HFFc6 (cell line): ENCODE results near the gene SEMA3D. TPM values are rescaled to one million over a fixed set of nuclear protein-coding genes. Genes with fewer than 3 reads are reported as not detected.

ENCODE experiments used
- DNase-seq: peaks from one replicate; pipeline ENCODE4 v3.0.0-alpha.2; 2018
- H3K27ac Mint-ChIP-seq: 2 replicates; pipeline ENCODE4 v1.8.0; 2020; ENCODE audit warnings: mild to moderate bottlenecking, mixed read lengths
- H3K27me3 Mint-ChIP-seq: 2 replicates; pipeline ENCODE4 v1.8.0; 2021; ENCODE audit warnings: mild to moderate bottlenecking, moderate library complexity, mixed read lengths; ENCODE audit not compliant: insufficient read depth
- H3K36me3 Mint-ChIP-seq: 2 replicates; pipeline ENCODE4 v1.8.0; 2021; ENCODE audit warnings: low read depth, mixed read lengths
- H3K4me1 Mint-ChIP-seq: 2 replicates; pipeline ENCODE4 v1.8.0; 2020; ENCODE audit warnings: low read depth, mixed read lengths
- H3K4me3 Mint-ChIP-seq: 2 replicates; pipeline ENCODE4 v1.8.0; 2020; ENCODE audit warnings: mild to moderate bottlenecking, moderate library complexity, mixed read lengths
- H3K9me3 Mint-ChIP-seq: 2 replicates; pipeline ENCODE4 v1.8.0; 2020; ENCODE audit warnings: mild to moderate bottlenecking, mixed read lengths
- total RNA-seq, 6 experiments: library from RNA; stranded (reverse); fragmentation: NEBNext Ultra II Directional; extraction: Animal tissue kit (Norgen Biotek cat#: 25700); gene quantifications; 2 replicates in 1 of 6; 3 replicates in 5 of 6; pipeline ENCODE4 v1.2.3, GENCODE V29; 2021
- TF ChIP-seq, protein P1 (sequence below): fragments of 200-600 bp; sonication (generic); IDR thresholded peaks from 2 replicates; pipeline ENCODE4 v1.5.0; 2021; ENCODE audit warnings: antibody characterized with exemption, mild to moderate bottlenecking

SEMA3D gene
- total RNA-seq, 6 experiments from 2014 or later = 16.5 to 23.7 (median 22.4) TPM

DNA sequence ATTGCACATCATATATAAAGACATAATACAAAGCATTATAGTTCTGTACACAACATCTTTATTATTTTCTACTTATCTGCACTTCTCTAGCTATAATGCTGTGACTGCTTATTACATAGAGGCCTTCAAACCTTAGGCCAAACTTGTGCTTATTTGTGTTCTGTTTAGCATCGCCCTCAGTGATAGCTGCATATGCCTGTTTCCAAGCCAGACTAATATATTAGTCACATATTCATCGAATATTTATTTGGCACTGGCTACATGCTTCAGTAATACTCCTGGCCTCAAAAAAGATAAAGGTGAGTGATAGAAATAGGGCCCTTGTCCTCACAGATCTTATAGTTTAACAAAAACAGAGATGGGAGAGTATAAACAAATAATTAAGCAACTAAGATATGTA, 30.2 kb upstream of the SEMA3D start:
- Mint-ChIP-seq H3K27me3 (no peaks in the 10 kb centered on the region), H3K4me3 (no peak overlapping the region), H3K4me1 (no peaks in the 10 kb centered on the region), H3K9me3 (no peaks in the 10 kb centered on the region), H3K36me3 (no peaks in the 10 kb centered on the region), H3K27ac (no peak overlapping the region)
- no peak for DNase-seq
- TF ChIP-seq, protein P1, sequence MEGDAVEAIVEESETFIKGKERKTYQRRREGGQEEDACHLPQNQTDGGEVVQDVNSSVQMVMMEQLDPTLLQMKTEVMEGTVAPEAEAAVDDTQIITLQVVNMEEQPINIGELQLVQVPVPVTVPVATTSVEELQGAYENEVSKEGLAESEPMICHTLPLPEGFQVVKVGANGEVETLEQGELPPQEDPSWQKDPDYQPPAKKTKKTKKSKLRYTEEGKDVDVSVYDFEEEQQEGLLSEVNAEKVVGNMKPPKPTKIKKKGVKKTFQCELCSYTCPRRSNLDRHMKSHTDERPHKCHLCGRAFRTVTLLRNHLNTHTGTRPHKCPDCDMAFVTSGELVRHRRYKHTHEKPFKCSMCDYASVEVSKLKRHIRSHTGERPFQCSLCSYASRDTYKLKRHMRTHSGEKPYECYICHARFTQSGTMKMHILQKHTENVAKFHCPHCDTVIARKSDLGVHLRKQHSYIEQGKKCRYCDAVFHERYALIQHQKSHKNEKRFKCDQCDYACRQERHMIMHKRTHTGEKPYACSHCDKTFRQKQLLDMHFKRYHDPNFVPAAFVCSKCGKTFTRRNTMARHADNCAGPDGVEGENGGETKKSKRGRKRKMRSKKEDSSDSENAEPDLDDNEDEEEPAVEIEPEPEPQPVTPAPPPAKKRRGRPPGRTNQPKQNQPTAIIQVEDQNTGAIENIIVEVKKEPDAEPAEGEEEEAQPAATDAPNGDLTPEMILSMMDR = no peak

DNA sequence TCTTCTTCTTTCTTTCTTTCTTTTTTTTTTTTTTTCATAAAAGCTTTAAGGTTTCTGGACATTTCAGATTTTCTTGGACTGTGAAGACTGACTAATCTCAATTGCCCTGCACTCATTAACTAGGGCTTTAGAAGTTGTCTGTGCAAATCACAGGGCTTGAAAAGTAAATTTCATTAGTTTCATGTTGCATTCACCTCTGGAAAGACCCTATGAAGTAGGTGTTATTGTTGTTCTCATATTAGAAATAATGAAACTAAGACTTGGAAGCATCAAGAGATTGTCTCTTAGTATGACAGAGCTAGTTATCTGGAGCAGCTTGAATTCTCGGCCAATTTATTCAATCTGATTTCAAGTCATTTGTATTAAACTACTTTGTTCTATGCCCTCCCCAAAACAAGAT, 28.2 kb upstream of the SEMA3D start:
- H3K4me1 Mint-ChIP-seq = no peaks in the 10 kb centered on the region
- no peaks in the 10 kb centered on the region for H3K27me3 Mint-ChIP-seq
- H3K4me3 Mint-ChIP-seq = no peak overlapping the region
- no peaks in the 10 kb centered on the region for H3K9me3 Mint-ChIP-seq
- no peak overlapping the region for H3K27ac Mint-ChIP-seq
- H3K36me3 Mint-ChIP-seq = no peaks in the 10 kb centered on the region
- TF ChIP-seq, protein P1 = no peak
- DNase-seq = no peak

DNA sequence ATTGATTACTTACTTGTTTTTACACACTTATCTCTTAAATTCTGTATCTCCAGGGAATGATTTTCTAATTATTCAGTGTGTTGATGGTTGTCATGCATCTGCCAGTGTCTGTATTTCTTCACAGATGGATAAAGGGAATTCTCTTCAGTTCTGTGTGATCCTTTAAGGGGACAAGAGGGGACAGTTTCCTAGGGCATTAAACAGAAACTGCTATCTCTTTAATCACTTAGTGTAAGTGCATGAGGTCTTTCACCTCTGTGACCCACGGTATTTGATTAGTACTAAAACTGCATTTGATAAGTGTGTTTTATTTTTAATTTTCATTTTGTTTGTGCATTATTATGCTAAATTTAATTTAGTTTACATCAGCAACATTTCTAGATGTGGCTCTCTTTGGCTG, 26.6 kb upstream of the SEMA3D start:
- Mint-ChIP-seq H3K4me1 (no peaks in the 10 kb centered on the region), H3K9me3 (no peaks in the 10 kb centered on the region), H3K27me3 (no peaks in the 10 kb centered on the region), H3K4me3 (no peak overlapping the region), H3K27ac (no peak overlapping the region), H3K36me3 (no peaks in the 10 kb centered on the region)
- DNase-seq = no peak
- TF ChIP-seq, protein P1 = no peak

DNA sequence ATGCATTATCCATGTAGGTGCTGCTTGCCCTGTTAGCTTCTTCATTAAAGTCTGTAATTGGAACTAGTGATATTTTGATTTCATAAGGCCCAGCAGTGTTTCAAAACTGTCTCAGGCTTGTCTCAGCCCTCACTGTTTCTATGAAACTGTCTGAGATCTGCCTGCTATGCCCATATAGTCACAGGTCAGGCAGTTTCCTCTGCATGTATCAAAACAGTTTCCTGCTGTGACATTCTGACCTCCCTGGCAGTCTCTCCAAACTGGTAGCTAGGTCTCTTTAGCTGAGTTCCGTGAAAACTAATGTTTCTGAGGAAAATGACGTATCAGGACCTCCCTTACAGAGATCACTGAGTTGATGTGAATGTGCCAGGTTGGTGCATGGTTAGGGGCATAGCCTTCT, 18.9 kb upstream of the SEMA3D start:
- H3K4me1 Mint-ChIP-seq = no peaks in the 10 kb centered on the region
- no peak for DNase-seq
- H3K36me3 Mint-ChIP-seq = 0 out of 2 replicates have a peak, but pooled peaks cover 5% of the 10 kb centered on the region
- TF ChIP-seq, protein P1 = no peak
- no peak overlapping the region for H3K4me3 Mint-ChIP-seq
- H3K27me3 Mint-ChIP-seq = no peaks in the 10 kb centered on the region
- no peaks in the 10 kb centered on the region for H3K9me3 Mint-ChIP-seq
- H3K27ac Mint-ChIP-seq = no peak overlapping the region

DNA sequence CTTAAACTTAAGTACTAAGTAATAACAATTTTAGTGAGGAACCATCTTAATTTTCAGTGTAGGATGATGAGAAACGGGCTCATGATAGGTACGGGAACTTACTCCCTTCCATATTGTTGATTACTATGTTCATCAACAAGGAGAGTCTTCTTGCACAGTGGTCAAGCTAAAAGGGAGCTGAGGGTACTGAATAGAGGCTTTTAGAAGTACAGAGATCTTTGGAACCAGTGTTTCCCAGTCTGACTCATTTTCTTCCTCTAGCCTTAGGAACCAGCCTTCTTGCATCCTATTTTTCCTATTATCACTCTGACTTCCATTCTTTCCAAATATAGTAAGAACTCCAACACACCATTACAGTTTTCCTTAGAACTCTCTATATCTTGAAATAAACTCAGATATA, 17.6 kb upstream of the SEMA3D start:
- H3K9me3 Mint-ChIP-seq = no peaks in the 10 kb centered on the region
- no peak overlapping the region for H3K27ac Mint-ChIP-seq
- 0 out of 2 replicates have a peak, but pooled peaks cover 5% of the 10 kb centered on the region for H3K36me3 Mint-ChIP-seq
- DNase-seq = no peak
- H3K27me3 Mint-ChIP-seq = no peaks in the 10 kb centered on the region
- TF ChIP-seq, protein P1 = no peak
- H3K4me3 Mint-ChIP-seq = no peak overlapping the region
- no peaks in the 10 kb centered on the region for H3K4me1 Mint-ChIP-seq

DNA sequence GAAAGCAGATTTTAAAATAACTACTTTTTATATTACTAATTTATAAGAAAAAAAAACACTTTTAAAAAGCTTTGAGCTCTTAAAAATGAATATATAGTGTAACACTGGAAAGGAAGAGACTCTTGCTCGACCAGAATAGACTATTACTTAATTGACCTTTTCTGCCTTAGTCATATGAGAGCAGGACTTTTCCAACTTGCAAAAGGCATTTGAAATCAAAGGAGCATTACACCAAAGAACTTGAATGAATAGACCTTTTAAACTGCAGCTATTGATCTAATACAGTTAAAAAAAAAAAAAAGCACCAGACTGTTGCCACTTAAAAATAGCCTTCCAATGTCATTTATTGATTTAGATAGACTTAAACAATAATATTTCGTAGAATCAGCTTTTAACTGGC, 17.2 kb upstream of the SEMA3D start:
- Mint-ChIP-seq H3K27me3 (no peaks in the 10 kb centered on the region), H3K4me3 (no peak overlapping the region), H3K4me1 (no peaks in the 10 kb centered on the region), H3K36me3 (0 out of 2 replicates have a peak, but pooled peaks cover 5% of the 10 kb centered on the region), H3K27ac (no peak overlapping the region), H3K9me3 (no peaks in the 10 kb centered on the region)
- TF ChIP-seq, protein P1 = no peak
- DNase-seq = no peak
